Prostate gland (tissue), 2 donors: ENCODE data around the gene HYAL2. TPM values are rescaled to one million over a fixed set of nuclear protein-coding genes. Genes with fewer than 3 reads are reported as not detected.

Source experiments
- DNase-seq: peaks from one replicate; pipeline ENCODE4 v3.0.0-alpha.2; 2019; ENCODE audit warnings: low spot score
- H3K27ac ChIP-seq, 2 donors: fragments of 200-600 bp; sonication (generic); 2 replicates each; pipeline ENCODE4 v1.5.1; 2017 to 2019
- H3K27me3 ChIP-seq: fragments of 200-600 bp; sonication (generic); replicated peaks from 2 replicates; pipeline ENCODE4 v1.5.1; 2019; ENCODE audit not compliant: insufficient read depth
- H3K36me3 ChIP-seq, 2 donors: fragments of 200-600 bp; sonication (generic); 1 replicate in 1 of 2; 2 replicates in 1 of 2; pipeline versions ENCODE4 v1.5.1 to v1.8.1; 2017 to 2019
- H3K4me1 ChIP-seq: fragments of 200-600 bp; sonication (generic); replicated peaks from 2 replicates; pipeline ENCODE4 v1.5.1; 2019
- H3K4me3 ChIP-seq, 2 donors: fragments of 200-600 bp; sonication (generic); 2 replicates each; pipeline ENCODE4 v1.5.1; 2017 to 2019
- H3K9me3 ChIP-seq: fragments of 200-600 bp; sonication (generic); 2 replicates; pipeline ENCODE4 v1.5.1; 2017
- CTCF ChIP-seq, 4 experiments: fragments of 200-600 bp in 2 of 4; fragments of 450-650 bp in 2 of 4; sonication (generic) in 2 of 4; IDR thresholded peaks; 1 replicate in 3 of 4; 2 replicates in 1 of 4; pipeline ENCODE4 v1.5.1; 2016 to 2019; ENCODE audit warnings: antibody characterized with exemption in 4 of 4, mild to moderate bottlenecking in 2 of 4, moderate library complexity in 2 of 4
- POLR2A ChIP-seq: fragments of 450-650 bp; IDR thresholded peaks from one replicate; pipeline ENCODE4 v1.6.1; 2016; ENCODE audit warnings: antibody characterized with exemption, mild to moderate bottlenecking
- POLR2AphosphoS5 ChIP-seq: sonication (generic); formaldehyde crosslinking; IDR thresholded peaks from one replicate; pipeline ENCODE4 v1.6.1; 2017; ENCODE audit warnings: antibody characterized with exemption
- WGBS: methylation state at CpG from one replicate; pipeline ENCODE4 v1.1.5; 2018; 5-methylcytosine and 5-hydroxymethylcytosine counted together
- intact Hi-C: fragments of 100-400 bp; cut with DNase I; formaldehyde crosslinking; loops from one replicate; pipeline ENCODE4 v1.14.2; 2022
- total RNA-seq, 2 donors: library from RNA; depleted of rRNA; stranded (reverse); fragments of >200 nt; gene quantifications; one replicate each; pipeline ENCODE4 v1.1.0, GENCODE V29; 2016

The HYAL2 gene
- total RNA-seq, 2 donors from 2014 or later = 76.1 to 131 TPM

DNA sequence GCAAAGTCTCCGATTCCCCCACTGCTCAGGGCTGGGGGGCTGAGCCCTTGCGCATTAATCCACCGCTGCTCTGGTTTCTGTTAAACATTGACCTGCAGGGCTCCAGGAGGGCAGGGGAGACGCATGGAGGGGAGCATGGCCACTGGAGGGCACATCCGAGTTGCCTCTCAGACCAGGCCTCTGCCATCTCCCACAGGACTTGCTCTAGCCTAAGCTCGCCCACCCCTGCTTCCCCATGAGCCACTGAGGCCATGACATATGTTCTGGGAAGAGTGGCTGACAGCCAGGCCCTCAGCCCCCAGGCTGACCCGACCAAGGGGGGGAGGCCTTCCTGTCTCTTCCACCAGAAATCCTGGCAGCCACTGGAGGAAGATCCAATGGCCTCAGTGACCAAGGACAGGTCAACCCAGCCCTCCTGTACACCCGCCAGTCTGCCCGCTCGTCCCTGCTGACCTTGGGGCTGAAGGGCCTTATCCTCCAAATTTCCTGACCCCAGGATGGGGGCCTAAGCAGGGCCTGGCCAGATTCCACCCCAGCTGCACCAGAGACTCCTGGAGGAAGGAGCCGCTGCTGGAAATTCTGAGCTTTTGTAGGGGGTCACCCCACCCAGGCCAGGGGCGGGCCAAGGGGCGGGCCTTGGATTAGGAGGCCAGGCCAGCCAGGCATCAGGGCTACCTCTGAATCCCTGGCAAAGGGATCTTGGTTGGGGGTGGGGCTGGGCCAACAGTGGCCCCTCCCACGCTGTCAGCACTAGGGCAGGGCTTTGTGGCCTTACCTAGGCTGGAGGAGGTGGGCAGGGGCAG, 19.3 kb downstream of the HYAL2 start, which contains the start of gene HYAL1:
Gene HYAL1, minus strand, starts transcription at position 562 of the 803 bp plus-strand sequence. CDS start 618 bp downstream, outside the sequence.
- Histone ChIP-seq H3K27me3 (no peaks in the 10 kb centered on the region), H3K36me3 (no peaks in the 10 kb centered on the region), H3K9me3 (no peaks in the 10 kb centered on the region), H3K4me1 (peaks cover 7% of the 10 kb centered on the region), H3K4me3 (no peak within 1 kb of the TSS), H3K27ac (peak within 1 kb of the TSS in 1 of 2 donors; percentile 32)
- WGBS = 53% methylated on average over 13 of the region's 14 CpGs
- intact Hi-C loops = no loop called here
- TF ChIP-seq POLR2AphosphoS5 = no peak
- TF ChIP-seq CTCF (IDR thresholded peaks at IDR 0.05) = no peak
- TF ChIP-seq POLR2A = no peak
- DNase-seq = no peak

- 84% methylated on average over 25 of the region's 32 CpGs for WGBS
- DNase-seq = no peak
- Histone ChIP-seq H3K27ac (no peak overlapping the region), H3K27me3 (no peaks in the 10 kb centered on the region), H3K36me3 (no peaks in the 10 kb centered on the region), H3K9me3 (no peaks in the 10 kb centered on the region), H3K4me3 (no peak overlapping the region), H3K4me1 (peaks cover 11% of the 10 kb centered on the region)
- TF ChIP-seq POLR2A (no peak), CTCF (IDR thresholded peaks at IDR 0.05) (no peak), POLR2AphosphoS5 (no peak)
- intact Hi-C loops = no loop called here
These were observed 20.2 kb downstream of the HYAL2 start for GRCh38 chr3:50302095-50303012.

- TF ChIP-seq POLR2AphosphoS5 (no peak), CTCF (IDR thresholded peaks at IDR 0.05) (no peak), POLR2A (no peak)
- WGBS = 92% methylated on average over 6 of the region's 6 CpGs
- Histone ChIP-seq H3K4me3 (no peak overlapping the region), H3K4me1 (peaks cover 11% of the 10 kb centered on the region), H3K9me3 (no peaks in the 10 kb centered on the region), H3K36me3 (no peaks in the 10 kb centered on the region), H3K27me3 (no peaks in the 10 kb centered on the region), H3K27ac (peak overlapping the region; percentile 84 to 89)
- no peak for DNase-seq
- intact Hi-C loops = no loop called here
These were observed 21.8 kb downstream of the HYAL2 start for GRCh38 chr3:50300681-50301254.

- H3K4me1 ChIP-seq = peaks cover 11% of the 10 kb centered on the region
- TF ChIP-seq POLR2AphosphoS5 (no peak), CTCF (IDR thresholded peaks at IDR 0.05) (no peak), POLR2A (no peak)
- no peaks in the 10 kb centered on the region for H3K27me3 ChIP-seq
- intact Hi-C loops = no loop called here
- H3K9me3 ChIP-seq = no peaks in the 10 kb centered on the region
- 53% methylated on average over 12 of the region's 12 CpGs for WGBS
- peak overlapping the region; percentile 54 to 56 for H3K4me3 ChIP-seq
- no peak for DNase-seq
- H3K36me3 ChIP-seq = no peaks in the 10 kb centered on the region
- H3K27ac ChIP-seq = peak overlapping the region; percentile 84 to 89
These were observed 22.4 kb downstream of the HYAL2 start for GRCh38 chr3:50299929-50300680.
